ENCODE results near the gene KICS2. TPM values are rescaled to one million over a fixed set of nuclear protein-coding genes. Genes with fewer than 3 reads are reported as not detected.

KICS2 gene
- total and polyA plus RNA-seq, 2 of the 8 experiments (the other 6 are each of a cell fraction or from before 2014, with no cell fraction given): 5.6 to 9.5 TPM

GRCh38 chr12:64173456-64173855 lies 48.6 kb downstream of the KICS2 start:
- ChIA-PET CTCF (ENCODE audit: partially characterized antibody) (interaction anchor here (0.6 kb wide), 2 partner anchors 358 to 619 kb away, joined by 3 read pairs; no protein-coding TSS in a partner anchor), POLR2A (ENCODE audit: partially characterized antibody) (no interaction called here)
- no peak overlapping the region for H2AK5ac ChIP-seq (ENCODE audit: low read depth, low read length)
- no peaks in the 10 kb centered on the region for H3K27me3 ChIP-seq (replicated peaks in 1 of 4; ENCODE audit: control insufficient read depth in 3 of 4, extremely low read depth in 1 of 4, insufficient read depth in 3 of 4, low read length in 3 of 4)
- FAIRE-seq (no peak), DNase-seq (ENCODE audit: low read depth in 1 of 2, low spot score in 2 of 2) (no peak)
- no peak overlapping the region for H3K23ac ChIP-seq (ENCODE audit: insufficient read length)
- H2AFZ ChIP-seq (ENCODE audit: low read length): no peak overlapping the region
- H4K20me1 ChIP-seq (replicated peaks in 1 of 2; ENCODE audit: control insufficient read depth in 1 of 2, insufficient read depth in 2 of 2, low read length in 2 of 2): no peaks in the 10 kb centered on the region
- H4K91ac ChIP-seq (replicated peaks; ENCODE audit: insufficient read length, low read length): no peak overlapping the region
- no peak overlapping the region for H3K56ac ChIP-seq (replicated peaks; ENCODE audit: insufficient read length, low read depth, low read length)
- H3K79me1 ChIP-seq (ENCODE audit: low read depth, low read length): no peaks in the 10 kb centered on the region
- TF ChIP-seq SIRT6 (IDR thresholded peaks at IDR 0.05; ENCODE audit: low read length) (no peak), BRCA1 (IDR thresholded peaks at IDR 0.05; ENCODE audit: low read depth, low read length) (no peak), TAF7 (optimal IDR thresholded peaks at IDR 0.05; ENCODE audit: borderline replicate concordance, low read depth, low read length) (no peak), CTBP2 (IDR thresholded peaks at IDR 0.05; ENCODE audit: borderline replicate concordance, insufficient read depth, insufficient read length, low read length) (no peak), E2F6 (IDR thresholded peaks at IDR 0.05) (no peak), ASH2L (IDR thresholded peaks at IDR 0.05; ENCODE audit: low read length) (no peak)
- no peak overlapping the region for H3K14ac ChIP-seq (ENCODE audit: insufficient read length)
- no peak overlapping the region for H4K8ac ChIP-seq (ENCODE audit: extremely low read depth, insufficient read depth, low read length)
- no peak overlapping the region for H3K27ac ChIP-seq (ENCODE audit: low read depth, low read length)
- no peak overlapping the region for H2BK5ac ChIP-seq (ENCODE audit: low read depth, low read length)
- no peak overlapping the region for H3K9ac ChIP-seq (replicated peaks in 1 of 4; ENCODE audit: extremely low read depth in 1 of 4, low read depth in 3 of 4, low read length in 3 of 4)
- H3K4me2 ChIP-seq (ENCODE audit: insufficient read depth in 1 of 2, low read depth in 2 of 2, low read length in 2 of 2): no peak overlapping the region
- H3K18ac ChIP-seq (ENCODE audit: extremely low read depth, low read length): no peak overlapping the region
- no peaks in the 10 kb centered on the region for H3K9me3 ChIP-seq (ENCODE audit: insufficient read depth in 2 of 2, low read depth in 1 of 2, low read length in 1 of 2)
- peaks cover 0 to 10% (median 6%) of the 10 kb centered on the region in 4 experiments; a peak in 5 of 7 replicates for H3K4me1 ChIP-seq (replicated peaks in 1 of 4; ENCODE audit: control insufficient read depth in 3 of 4, insufficient read depth in 4 of 4, low read length in 3 of 4)
- H4K5ac ChIP-seq (ENCODE audit: insufficient read length, low read depth, low read length): no peak overlapping the region
- no peak overlapping the region for H2BK20ac ChIP-seq (ENCODE audit: low read length)
- no peak overlapping the region for H2BK15ac ChIP-seq (ENCODE audit: low read length)
- no peaks in the 10 kb centered on the region; a peak in 1 of 8 replicates for H3K36me3 ChIP-seq (ENCODE audit: control insufficient read depth in 2 of 4, insufficient read depth in 4 of 4, low read length in 3 of 4)
- no peak overlapping the region for H2BK12ac ChIP-seq (ENCODE audit: low read depth, low read length)
- WGBS, 2 experiments (ENCODE audit: extremely low coverage in 1 of 2, insufficient coverage in 1 of 2, insufficient read length in 1 of 2, insufficient replicate concordance in 2 of 2, low coverage in 1 of 2, low lambda C conversion rate in 2 of 2, missing lambda C conversion rate in 1 of 2): 94% methylated on average over 3 of the region's 3 CpGs; no CpG with 5 or more reads in 1 of the 2 experiments
- no peaks in the 10 kb centered on the region for H3K23me2 ChIP-seq (ENCODE audit: low read depth, low read length)
- H3K4me3 ChIP-seq (ENCODE audit: extremely low read depth in 1 of 4, insufficient read depth in 2 of 4, low read depth in 3 of 4, low read length in 4 of 4): no peak overlapping the region
- H2BK120ac ChIP-seq (replicated peaks; ENCODE audit: low read depth, low read length): no peak overlapping the region
- H3K4ac ChIP-seq (replicated peaks; ENCODE audit: insufficient read length, low read depth, low read length): no peak overlapping the region
- no peaks in the 10 kb centered on the region for H3K79me2 ChIP-seq (ENCODE audit: control insufficient read depth in 1 of 2, insufficient read depth in 2 of 2, low read length in 2 of 2)
